DOHH2 (cell line): Measurements from ENCODE around the gene EXD1.

Source experiments
- H3F3A ChIP-seq: fragments of 200-600 bp; sonication (generic), shearing (Covaris generic); 2 replicates; pipeline ENCODE4 v1.6.0; 2016; ENCODE audit warnings: antibody characterized with exemption, mild to moderate bottlenecking; ENCODE audit not compliant: control insufficient read depth, insufficient read depth
- H3K27ac ChIP-seq: fragments of 200-600 bp; sonication (generic); 2 replicates; pipeline ENCODE4 v1.5.1; 2014; ENCODE audit warnings: low read depth, mild to moderate bottlenecking, low read length, moderate library complexity
- H3K27me3 ChIP-seq: fragments of 200-600 bp; sonication (generic); 2 replicates; pipeline ENCODE4 v1.6.1; 2014; ENCODE audit warnings: mild to moderate bottlenecking, low read length, mixed read lengths; ENCODE audit not compliant: control insufficient read depth
- H3K36me3 ChIP-seq: fragments of 200-600 bp; sonication (generic); 2 replicates; pipeline ENCODE4 v1.6.1; 2014; ENCODE audit warnings: mild to moderate bottlenecking, low read length, moderate library complexity, mixed read lengths; ENCODE audit not compliant: control insufficient read depth
- H3K4me1 ChIP-seq: fragments of 200-600 bp; sonication (generic); 2 replicates; pipeline ENCODE4 v1.6.1; 2014; ENCODE audit warnings: mild to moderate bottlenecking, low read length, mixed read lengths; ENCODE audit not compliant: control insufficient read depth
- H3K4me2 ChIP-seq: fragments of 200-600 bp; sonication (generic); 2 replicates; pipeline ENCODE4 v1.6.0; 2014; ENCODE audit warnings: mild to moderate bottlenecking, low read length, moderate library complexity
- H3K4me3 ChIP-seq: fragments of 200-600 bp; sonication (generic); 2 replicates; pipeline ENCODE4 v1.5.1; 2014; ENCODE audit warnings: mild to moderate bottlenecking, low read length, mixed read lengths
- H3K79me2 ChIP-seq: fragments of 200-600 bp; sonication (generic); 2 replicates; pipeline ENCODE4 v1.6.1; 2014; ENCODE audit warnings: mild to moderate bottlenecking, low read length, mixed read lengths; ENCODE audit not compliant: control insufficient read depth
- H3K9me2 ChIP-seq: fragments of 200-600 bp; sonication (generic); replicated peaks from 2 replicates; pipeline ENCODE4 v1.6.1; 2014; ENCODE audit warnings: mild to moderate bottlenecking, low read length, mixed read lengths; ENCODE audit not compliant: control insufficient read depth
- H3K9me3 ChIP-seq: fragments of 200-600 bp; sonication (generic); 2 replicates; pipeline ENCODE4 v1.6.1; 2014; ENCODE audit warnings: antibody characterized with exemption, low read length, mixed read lengths; ENCODE audit not compliant: control insufficient read depth, insufficient read depth
- H4K20me1 ChIP-seq: fragments of 200-600 bp; sonication (generic); 2 replicates; pipeline ENCODE4 v1.6.0; 2014; ENCODE audit warnings: low read depth, mild to moderate bottlenecking, antibody characterized with exemption, low read length, moderate library complexity; ENCODE audit not compliant: control insufficient read depth, insufficient read depth
- CTCF ChIP-seq: fragments of 200-600 bp; sonication (generic); IDR thresholded peaks from one replicate; pipeline ENCODE4 v1.5.1; 2014; ENCODE audit warnings: antibody characterized with exemption, mild to moderate bottlenecking, low read depth, low read length; ENCODE audit not compliant: poor library complexity, severe bottlenecking
- EZH2phosphoT487 ChIP-seq: fragments of 200-600 bp; sonication (generic); IDR thresholded peaks from 2 replicates; pipeline ENCODE4 v1.6.1; 2017; ENCODE audit warnings: borderline replicate concordance, mild to moderate bottlenecking, antibody characterized with exemption, low read length, moderate library complexity, mixed read lengths

EXD1 gene

GRCh38 chr15:41161736-41162135 is 68.8 kb downstream of the EXD1 start:
- no peaks in the 10 kb centered on the region for H3K9me3 ChIP-seq
- H3K36me3 ChIP-seq = no peaks in the 10 kb centered on the region
- H3K27ac ChIP-seq = no peak overlapping the region
- H3K79me2 ChIP-seq = no peaks in the 10 kb centered on the region
- no peak overlapping the region for H3K4me2 ChIP-seq
- H4K20me1 ChIP-seq = no peaks in the 10 kb centered on the region
- H3K27me3 ChIP-seq = peaks cover 8% of the 10 kb centered on the region
- no peaks in the 10 kb centered on the region for H3K9me2 ChIP-seq
- no peaks in the 10 kb centered on the region for H3K4me1 ChIP-seq
- H3F3A ChIP-seq = no peaks in the 10 kb centered on the region
- no peak overlapping the region for H3K4me3 ChIP-seq
- TF ChIP-seq EZH2phosphoT487 (no peak), CTCF (no peak)

GRCh38 chr15:41161336-41161735 is 69.2 kb downstream of the EXD1 start:
- H3K27me3 ChIP-seq = peaks cover 8% of the 10 kb centered on the region
- H3K9me3 ChIP-seq = no peaks in the 10 kb centered on the region
- H3K79me2 ChIP-seq = no peaks in the 10 kb centered on the region
- H3F3A ChIP-seq = no peaks in the 10 kb centered on the region
- no peak overlapping the region for H3K27ac ChIP-seq
- H3K4me3 ChIP-seq = no peak overlapping the region
- no peaks in the 10 kb centered on the region for H3K4me1 ChIP-seq
- no peak overlapping the region for H3K4me2 ChIP-seq
- TF ChIP-seq CTCF (no peak), EZH2phosphoT487 (no peak)
- H3K9me2 ChIP-seq = no peaks in the 10 kb centered on the region
- no peaks in the 10 kb centered on the region for H3K36me3 ChIP-seq
- no peaks in the 10 kb centered on the region for H4K20me1 ChIP-seq

- Histone ChIP-seq H3K4me2 (no peak overlapping the region), H4K20me1 (no peaks in the 10 kb centered on the region), H3K9me3 (no peaks in the 10 kb centered on the region), H3K4me3 (no peak overlapping the region), H3K27ac (no peak overlapping the region), H3K9me2 (no peaks in the 10 kb centered on the region), H3K79me2 (no peaks in the 10 kb centered on the region), H3K27me3 (peaks cover 6% of the 10 kb centered on the region), H3K4me1 (no peaks in the 10 kb centered on the region), H3K36me3 (no peaks in the 10 kb centered on the region), H3F3A (no peaks in the 10 kb centered on the region)
- no peak for TF ChIP-seq EZH2phosphoT487
- TF ChIP-seq CTCF = no peak
Observed at GRCh38 chr15:41160639-41161315, 69.8 kb downstream of the EXD1 start.
